Stimulated activated CD8-positive, alpha-beta memory T cell treated with anti-CD3 and anti-CD28 coated beads, Interleukin-7, amount 100 ng/mL, for 1 hour (primary cell): ENCODE results near the gene SLC39A11.
"Not testable (repeated sequence)": the region's sequence is repeated elsewhere in the genome, so short reads cannot be mapped to it uniquely, and the experiment has no call there.

Experiments
- DNase-seq, 2 donors: peaks; one replicate each; pipeline ENCODE4 v3.0.0-alpha.2; 2020; ENCODE audit warnings: low read depth in 2 of 2

SLC39A11 gene, protein sequence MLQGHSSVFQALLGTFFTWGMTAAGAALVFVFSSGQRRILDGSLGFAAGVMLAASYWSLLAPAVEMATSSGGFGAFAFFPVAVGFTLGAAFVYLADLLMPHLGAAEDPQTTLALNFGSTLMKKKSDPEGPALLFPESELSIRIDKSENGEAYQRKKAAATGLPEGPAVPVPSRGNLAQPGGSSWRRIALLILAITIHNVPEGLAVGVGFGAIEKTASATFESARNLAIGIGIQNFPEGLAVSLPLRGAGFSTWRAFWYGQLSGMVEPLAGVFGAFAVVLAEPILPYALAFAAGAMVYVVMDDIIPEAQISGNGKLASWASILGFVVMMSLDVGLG

GRCh38 chr17:73092523-73093135, at the start of gene SLC39A11:
Gene SLC39A11, minus strand, starts transcription at chr17:73092688. Its CDS starts 3,924 bp downstream, at chr17:73088764.
- DNase-seq = peak; percentile 67 to 78

DNA sequence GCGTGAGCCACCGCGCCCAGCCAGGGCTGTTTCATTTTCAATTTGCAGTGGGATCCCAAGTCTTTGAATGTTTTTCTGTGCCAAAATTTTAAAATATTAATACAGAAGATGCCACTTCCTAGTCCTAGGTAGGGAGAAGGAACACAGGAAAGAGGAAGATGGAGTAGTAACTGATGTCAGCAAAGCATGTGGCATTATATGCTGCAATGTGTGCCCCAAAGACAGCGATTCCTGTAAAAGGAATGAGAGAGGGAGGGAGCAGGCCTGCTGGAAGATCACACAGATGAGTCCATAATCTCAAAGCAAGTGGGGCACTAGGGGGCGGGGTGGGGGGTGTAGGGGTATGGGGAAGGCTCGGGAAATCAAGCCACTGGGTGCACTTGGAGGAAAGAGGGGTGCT, 48.9 kb upstream of the SLC39A11 start:
- no peak for DNase-seq

DNA sequence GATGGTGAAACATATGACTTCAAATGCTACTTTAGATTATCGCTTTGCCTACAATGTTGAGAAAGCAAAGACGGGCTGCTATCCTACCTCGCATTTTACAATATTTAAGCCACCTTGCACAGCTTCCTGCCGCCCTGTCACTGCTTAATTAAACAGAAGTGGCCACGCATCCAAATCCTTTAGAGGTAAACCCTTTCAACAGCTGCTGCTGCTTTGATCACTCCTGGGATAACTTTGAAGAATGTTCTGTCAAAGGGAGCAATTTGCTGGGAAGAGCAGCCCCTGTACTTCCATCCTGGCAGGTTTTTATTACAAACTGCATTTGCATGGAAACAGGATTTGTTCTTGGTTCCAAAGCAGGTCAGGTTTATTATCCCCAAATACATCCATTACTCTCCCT, 48.1 kb upstream of the SLC39A11 start:
- no peak for DNase-seq

GRCh38 chr17:73139296-73139695, 46.8 kb upstream of the SLC39A11 start:
- no peak for DNase-seq

DNA sequence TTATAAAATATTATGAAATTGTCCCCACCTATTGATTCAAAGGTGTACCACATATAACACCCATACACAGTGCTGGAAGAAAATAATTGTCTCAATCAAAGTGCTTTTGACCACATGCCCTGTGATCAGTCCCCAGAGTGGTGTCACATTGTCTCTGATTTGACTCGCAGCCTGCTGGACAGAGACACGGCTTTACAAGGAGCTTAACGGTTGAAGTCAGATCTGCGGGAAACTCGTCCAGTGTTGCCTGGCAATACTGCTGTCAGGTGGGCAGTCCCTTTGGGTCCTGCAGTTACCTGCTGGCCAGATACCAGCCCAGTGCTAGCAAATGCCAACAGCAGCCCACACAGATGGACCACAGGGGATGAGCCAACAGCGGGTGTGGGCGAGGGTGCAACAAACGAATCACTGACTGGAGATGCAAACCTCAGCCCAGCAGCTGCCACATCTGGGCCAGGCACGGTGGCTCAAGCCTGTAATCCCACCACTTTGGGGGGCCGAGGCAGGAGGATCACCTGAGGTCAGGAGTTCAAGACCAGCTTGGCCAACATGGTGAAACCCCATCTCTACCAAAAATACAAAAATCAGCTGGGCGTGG, 46.2 kb upstream of the SLC39A11 start:
- no peak for DNase-seq

GRCh38 chr17:73137376-73137775, 44.9 kb upstream of the SLC39A11 start:
- DNase-seq = no peak

DNA sequence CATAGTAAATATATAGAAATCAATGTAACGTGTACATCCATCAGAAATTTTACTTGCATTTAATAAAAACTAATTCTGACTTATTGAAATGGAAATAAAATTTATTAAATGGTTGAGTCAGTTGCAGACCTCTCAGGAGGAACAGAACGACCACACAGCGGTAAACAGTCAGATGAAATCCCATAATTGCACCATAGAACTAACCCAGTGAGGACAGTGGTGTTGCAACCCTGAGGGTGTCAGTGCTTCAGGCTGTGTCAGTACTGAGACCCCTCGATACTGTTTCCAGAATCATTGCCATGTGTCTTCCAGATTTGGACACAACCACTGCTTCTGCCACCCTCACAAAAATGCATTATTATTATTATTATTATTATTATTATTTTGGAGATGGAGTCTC, 43.3 kb upstream of the SLC39A11 start:
- DNase-seq = no peak

GRCh38 chr17:73133911-73134649, 41.6 kb upstream of the SLC39A11 start:
- DNase-seq = no peak

DNA sequence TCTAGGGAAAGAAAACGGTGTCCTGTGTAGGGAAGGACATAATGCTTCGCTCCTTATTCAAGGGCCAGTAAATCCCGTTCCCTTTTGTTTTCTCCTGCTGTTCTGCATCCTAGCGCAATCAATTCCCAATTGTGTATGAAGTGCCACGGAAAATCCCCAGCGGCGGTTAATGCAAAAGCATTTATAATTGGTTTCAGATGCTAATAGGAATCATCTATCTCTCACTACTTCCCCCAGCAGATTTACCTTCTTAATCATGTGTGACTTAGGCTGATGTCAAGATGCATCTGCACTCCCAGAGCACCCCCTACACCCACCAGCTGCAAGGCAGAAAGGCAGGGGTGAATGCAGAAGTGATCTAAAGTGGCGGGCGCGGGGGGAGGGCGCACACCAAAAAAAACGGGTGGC, 39.6 kb upstream of the SLC39A11 start:
- DNase-seq = no peak

DNA sequence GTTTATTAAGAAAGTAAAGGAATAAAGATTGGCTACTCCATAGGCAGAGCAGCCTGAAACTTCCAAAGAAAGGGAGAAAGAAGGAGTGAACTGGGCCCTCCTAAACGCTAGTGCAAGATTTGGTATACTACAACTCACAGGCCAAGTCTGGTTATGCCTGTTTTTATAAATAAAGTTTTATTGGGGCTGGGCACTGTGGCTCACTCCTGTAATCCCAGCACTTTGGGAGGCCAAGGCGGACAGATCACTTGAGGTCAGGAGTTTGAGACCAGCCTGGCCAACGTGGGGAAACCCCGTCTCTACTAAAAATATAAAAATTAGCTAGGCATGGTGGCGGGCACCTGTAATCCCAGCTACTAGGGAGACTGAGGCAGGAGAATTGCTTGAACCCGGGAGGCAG, 39.0 kb upstream of the SLC39A11 start:
- not testable (repeated sequence) for DNase-seq

DNA sequence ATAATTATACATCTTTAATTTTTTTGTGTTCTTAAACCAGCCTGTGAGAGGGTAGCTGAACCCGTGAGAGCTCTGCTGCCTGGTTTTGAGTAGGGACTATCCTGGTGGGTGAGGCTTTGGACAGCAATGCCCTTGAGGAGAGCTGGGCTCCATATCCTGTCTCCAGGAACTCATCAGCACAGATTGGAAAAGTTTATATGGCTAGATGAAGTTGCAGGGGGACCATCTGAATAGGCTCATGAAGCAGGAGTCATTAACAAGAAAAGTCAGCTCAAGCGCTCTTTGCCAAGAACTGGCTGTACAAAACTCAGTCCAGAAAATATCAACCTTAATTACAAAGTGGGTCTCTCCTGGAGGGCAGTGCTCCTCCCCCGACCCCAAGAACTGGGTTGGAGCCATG, 38.5 kb upstream of the SLC39A11 start:
- DNase-seq = no peak

DNA sequence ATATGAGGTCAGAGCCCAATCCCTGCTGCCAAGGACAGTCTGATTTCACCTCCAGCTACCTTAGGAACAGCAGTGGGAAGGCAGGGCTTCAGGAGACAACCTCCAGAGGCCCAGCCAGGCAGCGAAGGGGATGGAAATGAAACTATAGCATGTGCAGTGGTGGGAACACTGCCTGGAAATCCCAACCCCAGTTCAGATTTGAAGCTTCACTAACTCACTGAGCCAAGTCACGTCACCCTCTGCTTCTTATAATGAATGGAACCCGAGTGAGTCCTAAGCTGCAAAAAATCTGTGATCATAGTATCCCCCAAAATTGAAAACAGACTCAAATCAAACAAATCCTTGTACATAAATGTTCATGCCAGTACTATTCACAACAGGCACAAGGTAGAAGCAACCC, 36.0 kb upstream of the SLC39A11 start:
- DNase-seq = no peak

- DNase-seq = no peak
These were observed 34.4 kb upstream of the SLC39A11 start for GRCh38 chr17:73126716-73127473.

DNA sequence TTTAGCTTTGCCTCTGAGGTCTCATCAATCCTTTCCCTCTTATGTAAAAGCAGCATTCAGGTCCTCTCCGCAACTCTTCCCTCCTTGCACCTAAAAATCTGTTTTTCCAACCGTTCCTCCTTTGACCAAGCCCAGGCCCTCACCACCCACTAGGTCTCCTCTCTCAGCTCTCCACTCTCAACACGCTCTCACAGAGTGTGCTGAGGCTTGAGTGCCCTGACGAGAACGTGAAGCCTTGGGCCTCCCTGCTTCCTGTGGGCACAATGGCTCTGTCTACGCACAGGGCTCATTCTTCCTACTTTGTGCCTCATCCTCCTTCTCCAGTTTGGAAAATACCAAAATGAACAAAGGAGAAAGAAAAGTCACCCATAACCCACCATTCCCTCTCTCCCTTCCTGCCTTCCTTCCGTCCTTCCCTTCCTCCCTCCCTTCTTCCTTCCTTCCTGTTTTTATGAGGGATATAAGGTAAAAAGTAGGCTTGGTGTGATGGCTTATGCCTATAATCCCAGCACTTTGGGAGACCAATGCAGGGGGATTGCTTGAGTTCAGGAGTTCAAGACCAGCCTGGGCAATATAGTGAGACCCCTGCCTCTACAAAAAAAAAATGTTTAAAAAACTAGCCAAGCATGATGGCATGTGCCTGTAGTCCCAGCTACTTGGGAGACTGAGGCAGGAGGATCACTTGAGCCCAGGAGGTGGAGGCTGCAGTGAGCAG, 31.3 kb upstream of the SLC39A11 start:
- no peak for DNase-seq

DNA sequence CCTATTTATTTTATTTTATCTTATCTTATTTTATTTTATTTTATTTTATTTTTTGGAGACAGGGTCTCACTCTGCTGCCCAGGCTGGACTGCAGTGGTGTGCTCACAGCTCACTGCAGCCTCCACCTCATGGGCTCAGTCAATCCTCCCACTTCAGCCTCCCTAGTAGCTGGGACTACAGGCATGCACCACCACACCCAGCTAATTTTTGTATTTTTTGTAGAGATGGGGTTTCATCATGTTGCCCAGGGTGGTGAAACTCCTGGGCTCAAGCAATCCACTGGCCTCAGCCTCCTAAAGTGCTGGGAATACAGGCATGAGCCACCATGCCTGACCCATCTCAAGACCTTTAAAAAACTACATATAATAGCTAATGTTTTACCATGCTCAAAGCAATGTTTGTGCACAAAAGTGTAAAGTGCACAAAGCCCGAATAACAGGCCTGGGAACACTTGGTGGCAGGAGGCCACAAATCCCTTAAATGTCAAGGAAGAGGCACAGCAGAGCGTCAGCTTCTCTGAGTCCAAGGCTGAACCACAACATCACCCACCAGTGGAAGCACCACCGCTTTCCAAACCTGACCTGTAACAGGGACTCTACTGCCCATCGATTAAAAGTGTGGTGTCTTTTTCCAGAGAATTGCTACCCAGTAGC, 30.6 kb upstream of the SLC39A11 start:
- no peak for DNase-seq

DNA sequence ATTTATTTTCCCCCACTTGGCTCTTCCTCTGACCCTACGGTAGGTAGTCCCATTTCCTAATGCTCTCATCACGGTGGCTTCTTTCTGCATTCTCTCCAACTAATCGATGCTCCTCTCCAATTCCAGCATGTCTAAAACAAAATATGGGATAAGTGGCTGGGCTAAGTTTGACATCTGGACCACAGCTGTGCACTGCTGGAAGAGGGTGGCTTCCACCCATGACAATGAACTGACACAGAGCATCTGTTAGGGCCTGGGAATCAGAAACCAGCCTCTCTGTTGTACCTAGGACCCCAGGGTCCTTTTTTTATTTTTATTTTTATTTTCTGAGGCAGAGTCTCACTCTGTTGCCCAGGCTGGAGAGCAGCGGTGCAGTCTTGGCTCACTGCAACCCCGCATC, 29.0 kb upstream of the SLC39A11 start:
- no peak for DNase-seq

DNA sequence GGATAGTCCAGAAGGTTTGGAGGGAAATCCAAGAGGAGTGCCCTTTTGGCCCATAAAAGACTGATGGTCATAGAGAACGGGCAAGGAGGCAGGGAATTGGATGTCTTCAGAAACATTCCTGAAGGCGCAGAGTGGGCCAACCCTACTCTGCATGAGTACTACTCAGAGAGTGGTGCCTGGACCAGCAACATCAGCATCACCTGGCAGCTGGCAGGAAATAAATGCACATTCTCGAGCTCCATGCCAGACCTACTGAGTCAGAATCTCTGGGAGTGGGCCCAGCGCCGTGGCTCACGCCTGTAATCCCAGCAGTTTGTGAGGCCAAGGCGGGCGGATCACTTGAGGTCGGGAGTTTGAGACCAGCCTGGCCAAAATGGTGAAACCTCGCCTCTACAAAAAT, 27.1 kb upstream of the SLC39A11 start:
- DNase-seq = no peak

GRCh38 chr17:73118951-73119391, 26.5 kb upstream of the SLC39A11 start:
- no peak for DNase-seq

DNA sequence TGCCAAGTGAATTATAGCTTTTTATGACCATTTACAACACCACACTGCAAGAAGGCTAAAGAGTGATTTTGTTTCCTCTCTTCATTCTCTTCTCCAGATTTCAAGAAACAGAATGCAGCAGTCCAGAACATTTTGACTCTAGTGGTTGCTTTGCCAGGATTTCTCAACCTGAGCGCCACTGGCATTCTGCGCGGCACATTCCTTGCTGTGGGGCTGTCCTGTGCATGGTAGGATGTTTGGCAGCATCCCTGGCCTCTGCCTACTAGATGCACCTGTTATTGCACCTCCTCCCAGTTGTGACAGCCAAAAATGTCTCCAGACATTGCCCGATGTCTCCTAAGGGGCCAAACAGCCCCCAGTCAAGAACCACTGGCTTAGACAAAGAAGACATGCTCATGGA, 25.7 kb upstream of the SLC39A11 start:
- no peak for DNase-seq

GRCh38 chr17:73112246-73112645, 19.8 kb upstream of the SLC39A11 start:
- DNase-seq = no peak

- DNase-seq = no peak
These were observed 18.9 kb upstream of the SLC39A11 start for GRCh38 chr17:73111386-73111785.
